Fibroblast of mammary gland (primary cell): ENCODE results near the gene EPB41.

ENCODE experiments used
- DNase-seq: peaks from one replicate; pipeline ENCODE4 v3.0.0-alpha.2; 2010; ENCODE audit warnings: low read depth
- H3K4me3 ChIP-seq: 2 replicates; pipeline ENCODE4 v1.5.1; 2011; ENCODE audit warnings: low read depth, mild to moderate bottlenecking, low read length, moderate library complexity; ENCODE audit not compliant: control insufficient read depth
- CTCF ChIP-seq: conservative IDR thresholded peaks from 2 replicates; pipeline ENCODE4 v1.5.1; 2011; ENCODE audit warnings: low read depth, low read length, inconsistent platforms; ENCODE audit not compliant: control insufficient read depth, insufficient read depth

Gene EPB41

DNA sequence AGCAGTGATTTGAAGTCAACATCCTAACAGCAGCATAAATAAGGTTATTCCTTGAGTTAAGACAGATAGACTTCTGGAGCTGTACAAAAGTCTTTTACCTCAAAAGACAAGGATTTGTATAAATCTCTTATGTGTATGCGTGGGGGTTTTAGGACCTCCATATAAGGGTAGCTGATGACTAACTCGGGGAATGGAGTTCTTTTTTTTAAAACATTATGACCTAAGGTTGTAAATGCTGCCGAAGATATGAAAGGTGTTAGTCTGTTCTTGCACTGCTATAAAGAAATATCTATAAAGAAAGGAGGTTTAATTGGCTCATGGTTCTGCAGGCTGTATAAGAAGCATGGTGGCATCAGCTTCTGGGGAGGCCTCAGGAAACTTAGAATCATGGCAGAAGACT lies 90.4 kb downstream of the EPB41 start:
- TF ChIP-seq CTCF: no peak
- no peak for DNase-seq
- no peak overlapping the region for H3K4me3 ChIP-seq

GRCh38 chr1:29011775-29012174 lies 97.4 kb downstream of the EPB41 start:
- no peak for DNase-seq
- no peak for TF ChIP-seq CTCF
- H3K4me3 ChIP-seq: no peak overlapping the region

- H3K4me3 ChIP-seq: no peak overlapping the region
- no peak for TF ChIP-seq CTCF
- DNase-seq: no peak
These were observed 102.9 kb downstream of the EPB41 start for GRCh38 chr1:29017235-29017634.

DNA sequence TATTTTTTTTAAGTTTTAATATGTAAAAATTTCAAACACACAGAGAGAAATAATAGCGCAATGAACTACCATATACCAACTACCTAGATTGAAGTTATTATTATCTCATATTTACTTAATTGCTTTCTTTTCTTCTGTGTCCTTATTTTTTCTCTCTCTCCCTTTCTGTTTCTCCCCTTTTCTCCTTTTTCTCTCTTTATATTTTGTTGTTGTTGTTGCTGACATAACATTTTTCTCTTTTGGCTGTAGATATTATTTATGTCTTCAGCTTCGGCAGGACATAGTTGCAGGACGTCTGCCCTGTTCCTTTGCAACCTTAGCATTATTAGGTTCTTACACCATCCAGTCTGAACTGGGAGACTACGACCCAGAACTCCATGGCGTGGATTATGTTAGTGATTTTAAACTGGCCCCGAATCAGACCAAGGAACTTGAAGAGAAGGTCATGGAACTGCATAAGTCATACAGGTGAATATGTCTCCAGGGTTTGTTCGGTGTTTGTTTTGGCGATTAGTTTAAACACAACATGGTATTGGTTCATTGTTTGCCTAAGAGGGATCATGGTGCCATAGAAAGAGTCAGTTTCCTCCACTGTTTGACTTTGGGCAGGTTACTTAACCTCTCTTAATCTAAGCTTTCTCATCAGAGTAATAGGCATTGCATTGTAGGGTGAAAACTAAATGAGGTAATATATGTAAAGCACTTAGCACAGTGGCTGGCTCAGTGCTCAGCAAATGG lies 103.8 kb downstream of the EPB41 start:
- no peak for DNase-seq
- H3K4me3 ChIP-seq: no peak overlapping the region
- TF ChIP-seq CTCF: no peak

GRCh38 chr1:29022620-29023019 lies 108.3 kb downstream of the EPB41 start:
- no peak overlapping the region for H3K4me3 ChIP-seq
- no peak for DNase-seq
- no peak for TF ChIP-seq CTCF

GRCh38 chr1:29029667-29030066 lies 115.3 kb downstream of the EPB41 start:
- no peak for TF ChIP-seq CTCF
- H3K4me3 ChIP-seq: no peak overlapping the region
- no peak for DNase-seq

DNA sequence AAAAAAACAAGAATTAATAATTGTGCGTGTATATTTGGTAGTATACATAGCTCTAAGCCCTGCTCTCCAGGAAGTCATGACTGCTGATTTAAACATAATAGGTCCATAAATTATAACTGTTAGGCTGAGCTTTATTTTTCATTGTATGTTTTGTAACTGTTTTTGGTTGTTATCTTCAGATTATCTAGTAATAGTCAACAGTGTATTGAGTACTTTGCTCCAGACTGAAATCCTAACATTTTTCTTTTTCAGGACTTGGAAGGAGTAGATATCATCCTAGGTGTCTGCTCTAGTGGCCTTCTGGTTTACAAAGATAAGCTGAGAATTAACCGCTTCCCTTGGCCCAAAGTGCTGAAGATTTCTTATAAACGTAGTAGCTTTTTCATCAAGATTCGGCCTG lies 118.5 kb downstream of the EPB41 start:
- no peak overlapping the region for H3K4me3 ChIP-seq
- no peak for DNase-seq
- TF ChIP-seq CTCF: no peak
